ENCODE data around the gene GPR45.

DNA sequence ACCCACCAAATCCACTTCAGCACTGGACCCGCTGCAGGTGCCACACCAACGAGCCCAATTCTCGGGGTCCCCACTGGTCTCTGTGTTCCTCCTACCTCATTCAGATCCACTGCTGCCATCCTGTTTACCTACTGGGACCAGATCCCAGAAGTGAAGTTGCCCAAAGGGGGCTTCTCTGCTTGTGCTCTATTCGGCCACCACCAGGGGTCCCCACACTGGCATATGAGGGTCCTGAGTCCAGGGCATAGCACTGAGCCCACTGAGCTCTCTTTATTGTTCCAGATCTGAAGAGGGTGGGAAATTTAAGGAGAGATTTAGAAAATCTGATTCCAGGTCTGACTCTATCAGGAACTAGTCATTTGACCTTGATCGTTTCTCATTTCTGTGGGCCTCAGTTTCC, 2.4 kb downstream of the GPR45 start:
- TF ChIP-seq POLR2A (IDR thresholded peaks at IDR 0.05; ENCODE audit: low read length) (no peak), GATA1 (IDR thresholded peaks at IDR 0.05; ENCODE audit: low read depth, low read length) (no peak)

All from erythroblast (primary cell).